GM12878 (cell line): ENCODE measurements around the gene CCDC88C. TPM values are rescaled to one million over a fixed set of nuclear protein-coding genes. Genes with fewer than 3 reads are reported as not detected.
A peak's percentile ranks its signal among the peaks of the same experiment; 100 is the strongest.

Experiments
- BCL11A ChIP-seq: IDR thresholded peaks from 2 replicates; pipeline ENCODE4 v1.6.1; 2011; ENCODE audit warnings: low read depth, low read length
- BHLHE40 ChIP-seq, 2 experiments: fragments of 450-650 bp in 1 of 2; IDR thresholded peaks; 2 replicates each; pipeline ENCODE4 v1.6.1; 2011 to 2017; ENCODE audit warnings: low read depth in 2 of 2, borderline replicate concordance in 1 of 2, improper control_type of control experiment in 1 of 2, low read length in 1 of 2, mild to moderate bottlenecking in 1 of 2
- CREM ChIP-seq: IDR thresholded peaks from 2 replicates; pipeline ENCODE4 v1.6.1; 2014; ENCODE audit warnings: antibody characterized with exemption, low read depth
- DPF2 ChIP-seq: fragments of 450-650 bp; IDR thresholded peaks from 2 replicates; pipeline ENCODE4 v1.6.1; 2017; ENCODE audit warnings: mild to moderate bottlenecking
- E2F8 ChIP-seq: fragments of 450-650 bp; IDR thresholded peaks from 2 replicates; pipeline ENCODE4 v1.6.1; 2018; ENCODE audit warnings: mild to moderate bottlenecking, low read depth, moderate library complexity; ENCODE audit not compliant: partially characterized antibody
- EED ChIP-seq: sonication (generic); IDR thresholded peaks from 2 replicates; pipeline ENCODE4 v1.6.1; 2016; ENCODE audit warnings: antibody characterized with exemption, low read depth
- EZH2 ChIP-seq: IDR thresholded peaks from 2 replicates; pipeline ENCODE4 v1.6.1; 2012; ENCODE audit warnings: low read depth, mild to moderate bottlenecking, control low read depth, inconsistent platforms, low read length, borderline replicate concordance; ENCODE audit not compliant: control insufficient read depth
- IRF3 ChIP-seq: fragments of 450-650 bp; IDR thresholded peaks from 2 replicates; pipeline ENCODE4 v1.6.1; 2014; ENCODE audit warnings: mild to moderate bottlenecking
- NFYA ChIP-seq: IDR thresholded peaks from 2 replicates; pipeline ENCODE4 v1.6.1; 2011; ENCODE audit warnings: low read depth, mild to moderate bottlenecking, low read length, improper control_type of control experiment, borderline replicate concordance
- NKRF ChIP-seq: fragments of 450-650 bp; conservative IDR thresholded peaks from 2 replicates; pipeline ENCODE4 v1.6.1; 2017; ENCODE audit warnings: mild to moderate bottlenecking, moderate library complexity
- PAX5 ChIP-seq: IDR thresholded peaks from 2 replicates; pipeline ENCODE4 v1.6.1; 2011; ENCODE audit warnings: low read depth, low read length, borderline replicate concordance
- PML ChIP-seq: IDR thresholded peaks from 2 replicates; pipeline ENCODE4 v1.6.1; 2012; ENCODE audit warnings: low read length, inconsistent platforms
- USF2 ChIP-seq: IDR thresholded peaks from 2 replicates; pipeline ENCODE4 v1.6.1; 2011; ENCODE audit warnings: low read depth, low read length, improper control_type of control experiment, borderline replicate concordance
- ZNF687 ChIP-seq: fragments of 450-650 bp; IDR thresholded peaks from 2 replicates; pipeline ENCODE4 v1.6.1; 2017; ENCODE audit warnings: mild to moderate bottlenecking, moderate library complexity
- polyA plus RNA-seq, 11 experiments: library from polyadenylated mRNA; depleted of rRNA in 4 of 11; unstranded in 6 of 11; stranded (reverse) in 5 of 11; fragments of >200 nt; fragmentation: Nextera tagmentation in 4 of 11; fragmentation: Illumina TruSeq in 1 of 11; extraction: Ambion mirVana in 4 of 11; extraction: Trizol in 1 of 11; gene quantifications; 1 replicate in 1 of 11; 2 replicates in 10 of 11; pipeline versions ENCODE4 v1.2.1 to v1.2.3, GENCODE V29; 2011 to 2016; ENCODE audit warnings: inconsistent platforms in 2 of 11, missing spikeins in 2 of 11, low read depth in 1 of 11
- total RNA-seq, 4 experiments: library from RNA; depleted of rRNA in 3 of 4; stranded (reverse); fragments of >200 nt in 3 of 4; fragmentation: Illumina TruSeq in 1 of 4; extraction: Trizol in 1 of 4; gene quantifications; 2 replicates each; pipeline versions ENCODE4 v1.2.1 to v1.2.3, GENCODE V29; 2013 to 2021
- TF ChIP-seq, protein P1 (sequence below): IDR thresholded peaks from 2 replicates; pipeline ENCODE4 v1.6.1; 2011; ENCODE audit warnings: mild to moderate bottlenecking, low read depth, low read length, moderate library complexity; ENCODE audit not compliant: insufficient replicate concordance

Gene CCDC88C
- total and polyA plus RNA-seq, 10 of the 15 experiments (the other 5 are each of a cell fraction or from before 2014, with no cell fraction given), result 4.0 to 79.6 (median 36.6) TPM

DNA sequence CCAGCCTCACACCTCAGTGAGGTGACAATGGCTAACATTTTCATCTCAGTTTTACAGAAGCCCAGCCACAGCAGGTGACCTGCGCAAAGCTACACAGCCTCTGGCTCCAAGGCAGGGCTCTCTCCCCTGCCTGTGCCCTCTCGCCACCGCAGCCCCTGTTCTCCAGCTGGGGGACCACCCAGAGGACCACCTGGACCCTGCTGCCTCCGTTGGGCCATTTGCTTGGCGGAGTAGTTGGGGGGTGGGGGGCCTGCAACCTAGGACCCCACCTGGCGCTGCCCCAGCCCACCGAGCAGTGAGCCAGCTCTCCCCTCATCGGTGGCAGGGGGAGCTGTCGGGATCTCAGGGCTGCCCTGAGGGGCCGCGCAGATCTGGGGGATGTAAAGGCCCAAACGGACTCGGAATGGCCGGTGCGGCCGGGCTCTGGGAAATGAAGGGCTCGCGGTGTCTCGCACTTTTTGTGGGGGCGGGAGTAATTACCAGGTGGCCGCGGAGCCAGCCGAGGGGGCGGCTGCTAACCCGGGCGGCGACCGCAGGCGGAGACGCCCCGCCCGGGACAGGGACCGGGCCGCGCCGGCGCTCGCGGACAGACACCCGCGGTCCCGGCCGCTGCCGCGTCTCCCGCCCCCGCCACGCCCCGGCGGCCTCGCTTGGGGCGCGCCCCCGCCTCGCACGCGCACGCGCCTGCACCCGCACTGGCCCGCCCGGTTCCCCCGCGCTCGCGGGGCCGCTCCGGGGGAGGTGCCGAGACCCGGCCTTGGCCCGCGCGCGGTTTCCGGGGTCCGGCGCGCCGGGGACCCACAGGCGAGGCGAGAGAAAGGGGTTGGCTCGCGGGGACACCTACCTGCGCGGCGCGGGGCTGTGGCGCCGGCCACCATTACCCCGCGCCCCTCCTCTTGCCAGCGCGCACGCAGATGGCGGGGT is 164.5 kb downstream of the CCDC88C start (continued):
- TF ChIP-seq ZNF687, result no peak
- no peak for TF ChIP-seq EED
- TF ChIP-seq DPF2, result 0 out of 2 replicates have a peak, but pooled peaks have one; percentile 66
- TF ChIP-seq PAX5, result no peak
- no peak for TF ChIP-seq BCL11A
- TF ChIP-seq PML, result no peak
- TF ChIP-seq CREM, result no peak
- no peak for TF ChIP-seq NFYA
- TF ChIP-seq USF2, result no peak
- peak in 1 of 2 experiments; percentile 61; a peak in 2 of 4 replicates for TF ChIP-seq BHLHE40 (IDR thresholded peaks at IDR 0.05; ENCODE audit: borderline replicate concordance in 1 of 2, low read depth in 2 of 2, low read length in 1 of 2)
- no peak for TF ChIP-seq E2F8
- 0 out of 2 replicates have a peak, but pooled peaks have one; percentile 29 for TF ChIP-seq NKRF
- TF ChIP-seq IRF3, result no peak
- TF ChIP-seq, protein P1, sequence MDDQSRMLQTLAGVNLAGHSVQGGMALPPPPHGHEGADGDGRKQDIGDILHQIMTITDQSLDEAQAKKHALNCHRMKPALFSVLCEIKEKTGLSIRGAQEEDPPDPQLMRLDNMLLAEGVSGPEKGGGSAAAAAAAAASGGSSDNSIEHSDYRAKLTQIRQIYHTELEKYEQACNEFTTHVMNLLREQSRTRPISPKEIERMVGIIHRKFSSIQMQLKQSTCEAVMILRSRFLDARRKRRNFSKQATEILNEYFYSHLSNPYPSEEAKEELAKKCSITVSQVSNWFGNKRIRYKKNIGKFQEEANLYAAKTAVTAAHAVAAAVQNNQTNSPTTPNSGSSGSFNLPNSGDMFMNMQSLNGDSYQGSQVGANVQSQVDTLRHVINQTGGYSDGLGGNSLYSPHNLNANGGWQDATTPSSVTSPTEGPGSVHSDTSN, result no peak
- TF ChIP-seq EZH2, result no peak
